ENCODE measurements around the gene TPH2. TPM values are rescaled to one million over a fixed set of nuclear protein-coding genes. Genes with fewer than 3 reads are reported as not detected.

The TPH2 gene
- total and polyA plus RNA-seq, 2 of the 13 experiments (the other 11 are each of a cell fraction or from before 2014, with no cell fraction given) = not detected

DNA sequence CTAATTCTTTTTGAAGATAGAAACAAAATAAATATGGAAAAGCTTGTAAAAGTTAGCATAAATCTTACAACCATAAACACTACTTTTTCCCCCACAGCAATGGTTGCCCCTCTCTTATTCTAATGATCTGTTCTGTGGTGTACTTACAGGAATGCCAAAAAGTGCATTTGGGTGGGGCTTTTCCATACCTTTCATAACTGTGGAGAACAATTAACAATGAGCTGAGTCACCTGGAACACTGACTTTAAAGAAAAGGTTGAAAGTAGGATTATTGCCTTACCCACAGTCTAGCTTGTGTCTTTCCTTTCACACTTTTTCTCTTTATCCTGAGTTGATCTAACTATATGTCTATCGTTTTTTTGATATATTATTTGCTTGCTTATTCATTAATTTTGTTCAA is 86.9 kb downstream of the TPH2 start:
- WGBS (ENCODE audit: low lambda C conversion rate) = 2% methylated on average over 1 of the region's 1 CpG
- intact Hi-C loops (cut with micrococcal nuclease; ENCODE audit: unreplicated experiment) (no loop called here), in situ Hi-C loops (cut with HindIII; ENCODE audit: extremely low pct_ligation_motif_present, low pct_unique_long_range_greater_than_20kb) (no loop called here)
- no peak for DNase-seq (ENCODE audit: low spot score)
- CTCF ChIA-PET (ENCODE audit: low intra/inter-chr PET ratio, low total read pairs) = no interaction called here
- no peaks in the 10 kb centered on the region for H3K9me3 ChIP-seq (ENCODE audit: low read length)
- POLR2A ChIA-PET = no interaction called here
- H3K79me2 ChIP-seq (ENCODE audit: insufficient read depth, low read length) = no peaks in the 10 kb centered on the region
- H3K4me1 ChIP-seq (ENCODE audit: insufficient read depth, low read length) = no peaks in the 10 kb centered on the region
- no peaks in the 10 kb centered on the region for H4K20me1 ChIP-seq (ENCODE audit: insufficient read depth, low read length)
- H3K27me3 ChIP-seq (ENCODE audit: control insufficient read depth in 1 of 2, insufficient read depth in 2 of 2, low read length in 2 of 2) = no peaks in the 10 kb centered on the region
- no peak overlapping the region for H3K4me3 ChIP-seq (replicated peaks in 1 of 3; ENCODE audit: insufficient read depth in 1 of 3, low read depth in 2 of 3, low read length in 3 of 3)
- H3K27ac ChIP-seq (ENCODE audit: extremely low read length, insufficient read depth, low read length) = no peak overlapping the region
- no peak overlapping the region for H2AFZ ChIP-seq (ENCODE audit: low read length)
- BruUV-seq (replicated peaks) = no TSS peak
- H3K9ac ChIP-seq (ENCODE audit: insufficient read depth, low read depth, low read length) = no peak overlapping the region
- no peak for TF ChIP-seq KAT2B (IDR thresholded peaks at IDR 0.05; ENCODE audit: borderline replicate concordance, low read depth, low read length)
- TF ChIP-seq ZNF616 (CRISPR knock-in tag; IDR thresholded peaks at IDR 0.05; ENCODE audit: low read depth) = no peak
- no peak for TF ChIP-seq NCOA1 (CRISPR knock-in tag; IDR thresholded peaks at IDR 0.05)
- no peak for TF ChIP-seq ZNF160 (CRISPR knock-in tag; IDR thresholded peaks at IDR 0.05)
- no peak for ATAC-seq
- H3K36me3 ChIP-seq (replicated peaks in 1 of 2; ENCODE audit: control insufficient read depth in 1 of 2, insufficient read depth in 2 of 2, low read length in 2 of 2) = no peaks in the 10 kb centered on the region
- H3K4me2 ChIP-seq (ENCODE audit: low read depth, low read length) = no peak overlapping the region
- no peak for FAIRE-seq

DNA sequence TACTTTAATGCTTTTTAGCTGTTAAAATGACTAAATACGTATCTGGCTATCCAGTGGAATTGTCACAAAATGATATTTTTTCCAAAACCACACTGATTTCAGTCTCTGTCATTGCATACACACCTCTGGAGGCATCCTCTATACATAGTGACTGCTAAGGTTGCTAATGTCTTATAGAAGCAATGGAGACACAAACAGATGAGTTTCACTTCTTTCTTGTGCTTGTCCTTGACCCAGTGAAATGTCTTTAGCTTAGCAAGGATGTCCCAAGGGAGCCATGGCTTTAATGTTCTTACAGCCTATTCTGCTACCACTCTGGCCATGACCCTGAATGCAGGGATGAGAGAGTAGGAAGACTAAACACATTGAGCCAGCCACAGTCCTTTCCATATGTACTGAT is 90.3 kb downstream of the TPH2 start:
- no peaks in the 10 kb centered on the region for H3K36me3 ChIP-seq (replicated peaks in 1 of 2; ENCODE audit: control insufficient read depth in 1 of 2, insufficient read depth in 2 of 2, low read length in 2 of 2)
- H3K27ac ChIP-seq (ENCODE audit: extremely low read length, insufficient read depth, low read length) = no peak overlapping the region
- 0% methylated on average over 1 of the region's 1 CpG for WGBS (ENCODE audit: low lambda C conversion rate)
- no peaks in the 10 kb centered on the region for H3K4me1 ChIP-seq (ENCODE audit: insufficient read depth, low read length)
- no TSS peak for BruUV-seq (replicated peaks)
- H3K79me2 ChIP-seq (ENCODE audit: insufficient read depth, low read length) = no peaks in the 10 kb centered on the region
- H3K4me3 ChIP-seq (replicated peaks in 1 of 3; ENCODE audit: insufficient read depth in 1 of 3, low read depth in 2 of 3, low read length in 3 of 3) = no peak overlapping the region
- no peaks in the 10 kb centered on the region for H3K27me3 ChIP-seq (ENCODE audit: control insufficient read depth in 1 of 2, insufficient read depth in 2 of 2, low read length in 2 of 2)
- H4K20me1 ChIP-seq (ENCODE audit: insufficient read depth, low read length) = no peaks in the 10 kb centered on the region
- TF ChIP-seq, protein P1, sequence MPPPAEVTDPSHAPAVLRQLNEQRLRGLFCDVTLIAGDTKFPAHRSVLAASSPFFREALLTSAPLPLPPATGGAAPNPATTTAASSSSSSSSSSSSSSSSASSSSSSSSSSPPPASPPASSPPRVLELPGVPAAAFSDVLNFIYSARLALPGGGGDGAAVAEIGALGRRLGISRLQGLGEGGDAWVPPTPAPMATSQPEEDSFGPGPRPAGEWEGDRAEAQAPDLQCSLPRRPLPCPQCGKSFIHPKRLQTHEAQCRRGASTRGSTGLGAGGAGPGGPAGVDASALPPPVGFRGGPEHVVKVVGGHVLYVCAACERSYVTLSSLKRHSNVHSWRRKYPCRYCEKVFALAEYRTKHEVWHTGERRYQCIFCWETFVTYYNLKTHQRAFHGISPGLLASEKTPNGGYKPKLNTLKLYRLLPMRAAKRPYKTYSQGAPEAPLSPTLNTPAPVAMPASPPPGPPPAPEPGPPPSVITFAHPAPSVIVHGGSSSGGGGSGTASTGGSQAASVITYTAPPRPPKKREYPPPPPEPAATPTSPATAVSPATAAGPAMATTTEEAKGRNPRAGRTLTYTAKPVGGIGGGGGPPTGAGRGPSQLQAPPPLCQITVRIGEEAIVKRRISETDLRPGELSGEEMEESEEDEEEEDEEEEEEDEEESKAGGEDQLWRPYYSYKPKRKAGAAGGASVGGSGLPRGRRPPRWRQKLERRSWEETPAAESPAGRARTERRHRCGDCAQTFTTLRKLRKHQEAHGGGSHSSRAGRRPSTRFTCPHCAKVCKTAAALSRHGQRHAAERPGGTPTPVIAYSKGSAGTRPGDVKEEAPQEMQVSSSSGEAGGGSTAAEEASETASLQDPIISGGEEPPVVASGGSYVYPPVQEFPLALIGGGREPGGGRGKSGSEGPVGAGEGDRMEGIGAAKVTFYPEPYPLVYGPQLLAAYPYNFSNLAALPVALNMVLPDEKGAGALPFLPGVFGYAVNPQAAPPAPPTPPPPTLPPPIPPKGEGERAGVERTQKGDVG (CRISPR knock-in tag; IDR thresholded peaks at IDR 0.05; ENCODE audit: borderline replicate concordance) = no peak
- no peak for TF ChIP-seq ONECUT2 (CRISPR knock-in tag; IDR thresholded peaks at IDR 0.05)
- no peak for TF ChIP-seq ZNF121 (CRISPR knock-in tag; IDR thresholded peaks at IDR 0.05)
- TF ChIP-seq CEBPB (IDR thresholded peaks at IDR 0.05; ENCODE audit: borderline replicate concordance, low read depth, low read length) = no peak
- no peak for DNase-seq (ENCODE audit: low spot score)
- no peak overlapping the region for H3K9ac ChIP-seq (ENCODE audit: insufficient read depth, low read depth, low read length)
- no peak overlapping the region for H3K4me2 ChIP-seq (ENCODE audit: low read depth, low read length)
- H3K9me3 ChIP-seq (ENCODE audit: low read length) = no peaks in the 10 kb centered on the region
- in situ Hi-C loops (cut with HindIII; ENCODE audit: extremely low pct_ligation_motif_present, low pct_unique_long_range_greater_than_20kb) = no loop called here
- CTCF ChIA-PET (ENCODE audit: low intra/inter-chr PET ratio, low total read pairs) = no interaction called here
- no peak overlapping the region for H2AFZ ChIP-seq (ENCODE audit: low read length)
- FAIRE-seq = no peak
- POLR2A ChIA-PET = no interaction called here
- ATAC-seq = no peak
- intact Hi-C loops (cut with micrococcal nuclease; ENCODE audit: unreplicated experiment) = no loop called here

All from HepG2 (cell line).